Measurements from ENCODE around the gene POLD2.

The POLD2 gene

DNA sequence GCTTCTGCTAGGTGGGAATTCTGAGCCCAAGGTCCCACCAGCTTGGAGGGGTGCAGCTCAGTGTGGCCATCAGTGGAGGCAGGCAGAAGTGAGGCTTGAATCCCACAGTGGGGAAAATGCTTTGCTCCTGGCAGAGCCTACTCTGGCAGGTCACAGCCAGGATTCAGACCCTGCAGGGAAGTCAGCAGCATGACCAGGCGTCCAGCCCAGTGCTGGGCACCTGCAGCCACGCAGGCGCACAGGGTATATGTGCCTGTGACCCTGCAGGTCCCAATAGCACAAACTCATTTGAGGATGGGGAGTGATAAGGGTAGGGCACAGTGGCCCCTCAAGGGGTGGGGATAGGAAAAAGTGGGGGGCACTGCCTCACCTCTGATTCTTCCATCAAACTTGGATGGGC is 27.6 kb downstream of the POLD2 start:
- no peak for DNase-seq (ENCODE audit: low read depth)
- H3K4me3 ChIP-seq (ENCODE audit: low read depth, low read length) = no peak overlapping the region
- no peak for TF ChIP-seq POLR2A (IDR thresholded peaks at IDR 0.05; ENCODE audit: extremely low read depth, insufficient read length)
- TF ChIP-seq, protein P1, sequence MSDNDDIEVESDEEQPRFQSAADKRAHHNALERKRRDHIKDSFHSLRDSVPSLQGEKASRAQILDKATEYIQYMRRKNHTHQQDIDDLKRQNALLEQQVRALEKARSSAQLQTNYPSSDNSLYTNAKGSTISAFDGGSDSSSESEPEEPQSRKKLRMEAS (IDR thresholded peaks at IDR 0.05; ENCODE audit: low read depth, low read length) = no peak
- TF ChIP-seq, protein P2, sequence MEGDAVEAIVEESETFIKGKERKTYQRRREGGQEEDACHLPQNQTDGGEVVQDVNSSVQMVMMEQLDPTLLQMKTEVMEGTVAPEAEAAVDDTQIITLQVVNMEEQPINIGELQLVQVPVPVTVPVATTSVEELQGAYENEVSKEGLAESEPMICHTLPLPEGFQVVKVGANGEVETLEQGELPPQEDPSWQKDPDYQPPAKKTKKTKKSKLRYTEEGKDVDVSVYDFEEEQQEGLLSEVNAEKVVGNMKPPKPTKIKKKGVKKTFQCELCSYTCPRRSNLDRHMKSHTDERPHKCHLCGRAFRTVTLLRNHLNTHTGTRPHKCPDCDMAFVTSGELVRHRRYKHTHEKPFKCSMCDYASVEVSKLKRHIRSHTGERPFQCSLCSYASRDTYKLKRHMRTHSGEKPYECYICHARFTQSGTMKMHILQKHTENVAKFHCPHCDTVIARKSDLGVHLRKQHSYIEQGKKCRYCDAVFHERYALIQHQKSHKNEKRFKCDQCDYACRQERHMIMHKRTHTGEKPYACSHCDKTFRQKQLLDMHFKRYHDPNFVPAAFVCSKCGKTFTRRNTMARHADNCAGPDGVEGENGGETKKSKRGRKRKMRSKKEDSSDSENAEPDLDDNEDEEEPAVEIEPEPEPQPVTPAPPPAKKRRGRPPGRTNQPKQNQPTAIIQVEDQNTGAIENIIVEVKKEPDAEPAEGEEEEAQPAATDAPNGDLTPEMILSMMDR (IDR thresholded peaks at IDR 0.05; ENCODE audit: low read depth, low read length) = no peak
- no peak for TF ChIP-seq MYC (IDR thresholded peaks at IDR 0.05; ENCODE audit: low read depth, low read length)

DNA sequence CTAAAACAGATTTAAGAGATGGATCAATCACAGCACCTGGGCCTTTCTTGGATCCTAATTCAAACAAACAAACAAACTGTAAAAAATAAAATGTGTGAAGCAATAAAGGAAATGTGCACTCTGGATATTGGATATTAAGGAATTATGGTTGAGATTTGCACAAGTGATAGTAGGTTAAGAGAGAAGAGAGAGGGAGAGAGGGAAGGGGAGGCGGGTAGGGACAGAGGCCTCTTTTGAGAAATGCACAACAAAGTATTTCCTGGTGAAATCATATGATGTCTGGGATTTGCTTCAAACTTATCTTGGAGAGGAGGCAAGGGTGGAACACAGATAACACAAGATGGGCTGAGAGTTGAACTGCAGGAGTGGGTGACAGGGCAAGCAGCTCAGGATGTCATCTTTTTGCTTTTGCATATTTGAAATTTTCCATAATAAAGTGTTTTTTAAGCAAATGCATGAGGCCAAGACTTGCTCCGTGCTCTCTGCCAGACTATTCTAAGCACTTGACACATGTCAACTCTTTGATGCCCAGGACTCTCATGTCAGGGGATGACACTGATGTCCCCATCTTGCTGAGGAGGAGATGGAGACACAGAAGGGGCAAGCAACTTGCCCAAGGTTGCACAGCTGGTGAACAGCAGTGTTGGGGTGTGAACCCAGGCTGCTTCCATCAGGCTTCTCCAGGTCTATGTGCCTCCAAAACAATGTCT is 28.3 kb downstream of the POLD2 start:
- DNase-seq (ENCODE audit: low read depth) = no peak
- TF ChIP-seq MYC (IDR thresholded peaks at IDR 0.05; ENCODE audit: low read depth, low read length) (no peak), POLR2A (IDR thresholded peaks at IDR 0.05; ENCODE audit: extremely low read depth, insufficient read length) (no peak)
- TF ChIP-seq, protein P2 (IDR thresholded peaks at IDR 0.05; ENCODE audit: low read depth, low read length) = no peak
- TF ChIP-seq, protein P1 (IDR thresholded peaks at IDR 0.05; ENCODE audit: low read depth, low read length) = no peak
- H3K4me3 ChIP-seq (ENCODE audit: low read depth, low read length) = no peak overlapping the region

DNA sequence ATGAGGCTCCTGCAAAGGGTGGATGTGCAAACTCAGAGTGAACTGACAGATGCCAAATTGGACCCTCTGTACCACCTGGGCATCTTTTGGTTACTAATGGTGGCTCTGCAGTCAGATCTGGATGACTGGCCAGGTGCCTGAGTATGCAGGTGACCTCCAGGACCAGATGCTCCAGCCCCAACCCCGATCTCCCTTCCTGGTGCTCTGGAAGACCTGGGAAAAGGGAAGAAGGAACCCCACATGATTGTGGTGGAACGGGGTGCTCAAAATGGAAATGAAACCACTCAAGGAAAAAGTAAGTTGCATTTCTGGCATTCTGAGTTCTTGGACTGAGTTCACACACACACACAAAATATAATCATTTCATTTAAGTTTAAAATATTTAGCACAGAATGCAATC is 29.0 kb downstream of the POLD2 start:
- no peak for DNase-seq (ENCODE audit: low read depth)
- no peak overlapping the region for H3K4me3 ChIP-seq (ENCODE audit: low read depth, low read length)
- TF ChIP-seq, protein P2 (IDR thresholded peaks at IDR 0.05; ENCODE audit: low read depth, low read length) = no peak
- TF ChIP-seq POLR2A (IDR thresholded peaks at IDR 0.05; ENCODE audit: extremely low read depth, insufficient read length) (no peak), MYC (IDR thresholded peaks at IDR 0.05; ENCODE audit: low read depth, low read length) (no peak)
- TF ChIP-seq, protein P1 (IDR thresholded peaks at IDR 0.05; ENCODE audit: low read depth, low read length) = no peak

DNA sequence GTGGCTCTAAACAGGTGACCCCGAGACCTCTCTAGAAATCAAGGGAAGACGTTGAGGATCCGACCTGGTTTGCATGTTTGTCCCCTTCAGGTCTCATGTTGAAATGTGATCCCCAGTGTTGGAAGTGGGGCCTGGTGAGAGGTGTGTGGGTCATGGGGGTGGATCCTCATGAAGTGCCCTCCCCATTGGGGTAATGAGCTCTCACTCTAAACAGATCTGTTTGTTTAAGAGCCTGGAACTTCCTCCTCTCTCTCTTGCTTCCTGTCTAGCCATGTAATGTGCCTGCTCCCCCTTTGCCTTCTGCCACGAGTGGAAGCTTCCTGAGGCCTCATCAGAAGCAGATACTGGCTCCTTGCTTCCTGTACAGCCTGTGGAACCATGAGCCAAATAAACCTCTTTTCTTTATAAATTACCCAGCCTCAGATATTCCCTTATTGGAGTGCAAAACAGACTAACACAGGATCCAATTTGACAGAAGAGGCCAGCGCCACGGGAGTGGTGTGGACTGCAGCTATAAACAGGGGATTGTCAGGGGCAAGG is 30.2 kb downstream of the POLD2 start:
- DNase-seq (ENCODE audit: low read depth) = no peak
- TF ChIP-seq, protein P2 (IDR thresholded peaks at IDR 0.05; ENCODE audit: low read depth, low read length) = no peak
- TF ChIP-seq POLR2A (IDR thresholded peaks at IDR 0.05; ENCODE audit: extremely low read depth, insufficient read length) (no peak), MYC (IDR thresholded peaks at IDR 0.05; ENCODE audit: low read depth, low read length) (no peak)
- TF ChIP-seq, protein P1 (IDR thresholded peaks at IDR 0.05; ENCODE audit: low read depth, low read length) = no peak
- H3K4me3 ChIP-seq (ENCODE audit: low read depth, low read length) = no peak overlapping the region

DNA sequence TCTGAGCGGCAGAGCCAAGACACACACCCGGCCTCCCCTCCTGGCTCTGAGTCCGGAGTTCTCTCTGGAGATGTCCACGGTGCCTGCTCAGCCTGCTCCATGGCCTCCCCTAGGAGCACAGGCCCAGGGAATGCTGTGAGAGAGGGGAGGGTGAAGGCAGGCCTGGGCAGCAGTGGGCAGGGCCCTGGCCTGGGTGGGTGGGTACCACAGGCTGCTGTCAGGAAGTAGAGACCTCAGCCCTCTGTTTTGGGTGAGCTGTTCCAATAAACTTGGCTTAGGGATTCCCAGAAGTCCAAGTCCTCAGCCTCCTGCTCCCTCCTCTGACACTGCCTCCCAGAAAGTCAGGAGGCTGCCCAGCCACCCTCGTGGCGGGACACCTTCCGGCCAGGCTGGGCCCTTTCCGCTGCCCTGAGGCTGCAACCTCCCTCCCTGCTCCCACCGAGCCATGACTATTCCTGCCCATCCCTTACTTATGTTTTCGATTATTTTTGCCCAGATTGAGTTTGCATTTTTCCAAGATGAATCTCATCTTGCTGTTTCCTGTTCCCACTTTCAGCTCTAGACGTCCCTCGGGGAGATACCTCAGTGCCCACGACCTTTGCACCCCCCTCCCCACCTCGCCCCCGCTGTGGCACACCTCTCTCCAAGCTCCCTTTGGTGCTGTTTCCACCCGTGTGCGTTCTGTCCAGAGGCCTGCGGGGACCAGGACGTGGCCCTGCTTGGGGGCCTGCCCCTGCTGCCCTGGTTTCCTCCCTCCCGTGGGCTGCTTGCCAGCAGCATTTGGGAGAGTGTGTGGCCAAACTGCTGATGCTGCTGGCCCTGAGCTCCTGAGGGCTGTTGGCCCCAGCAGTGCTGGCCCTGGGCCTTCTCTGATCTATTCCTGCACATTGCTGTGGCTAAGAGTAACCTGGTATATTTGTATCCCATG is 35.2 kb downstream of the POLD2 start:
- H3K4me3 ChIP-seq (ENCODE audit: low read depth, low read length) = no peak overlapping the region
- no peak for DNase-seq (ENCODE audit: low read depth)
- TF ChIP-seq MYC (IDR thresholded peaks at IDR 0.05; ENCODE audit: low read depth, low read length) (no peak), POLR2A (IDR thresholded peaks at IDR 0.05; ENCODE audit: extremely low read depth, insufficient read length) (no peak)
- TF ChIP-seq, protein P1 (IDR thresholded peaks at IDR 0.05; ENCODE audit: low read depth, low read length) = no peak
- TF ChIP-seq, protein P2 (IDR thresholded peaks at IDR 0.05; ENCODE audit: low read depth, low read length) = no peak

Measured in NB4 (cell line).